ENCODE results near the gene RAB6B. TPM values are rescaled to one million over a fixed set of nuclear protein-coding genes. Genes with fewer than 3 reads are reported as not detected.

Gene RAB6B
- total and polyA plus RNA-seq, 7 donors: 0.93 to 3.8 (median 2.0) TPM

- ATAC-seq: no peak
- WGBS, 3 donors: 77 to 93% (median 90%) methylated on average over 2 of the region's 2 CpGs
- Histone ChIP-seq H3K9me3 (no peaks in the 10 kb centered on the region), H3K27me3 (ENCODE audit: insufficient read depth in 3 of 3, low read length in 2 of 3) (no peaks in the 10 kb centered on the region), H3K36me3 (ENCODE audit: insufficient read depth in 1 of 2, low read depth in 1 of 2) (no peaks in the 10 kb centered on the region), H3K4me3 (no peak overlapping the region), H3K4me1 (peaks cover 19% of the 10 kb centered on the region), H3K27ac (no peak overlapping the region)
- intact Hi-C loops (cut with DNase I): loop anchor here (10.0 kb wide), 3 partner anchors 96 to 1214 kb away; partner anchors contain the start of gene NPHP3 (in 1 of the 2)
- DNase-seq: no peak
- TF ChIP-seq, protein P1, sequence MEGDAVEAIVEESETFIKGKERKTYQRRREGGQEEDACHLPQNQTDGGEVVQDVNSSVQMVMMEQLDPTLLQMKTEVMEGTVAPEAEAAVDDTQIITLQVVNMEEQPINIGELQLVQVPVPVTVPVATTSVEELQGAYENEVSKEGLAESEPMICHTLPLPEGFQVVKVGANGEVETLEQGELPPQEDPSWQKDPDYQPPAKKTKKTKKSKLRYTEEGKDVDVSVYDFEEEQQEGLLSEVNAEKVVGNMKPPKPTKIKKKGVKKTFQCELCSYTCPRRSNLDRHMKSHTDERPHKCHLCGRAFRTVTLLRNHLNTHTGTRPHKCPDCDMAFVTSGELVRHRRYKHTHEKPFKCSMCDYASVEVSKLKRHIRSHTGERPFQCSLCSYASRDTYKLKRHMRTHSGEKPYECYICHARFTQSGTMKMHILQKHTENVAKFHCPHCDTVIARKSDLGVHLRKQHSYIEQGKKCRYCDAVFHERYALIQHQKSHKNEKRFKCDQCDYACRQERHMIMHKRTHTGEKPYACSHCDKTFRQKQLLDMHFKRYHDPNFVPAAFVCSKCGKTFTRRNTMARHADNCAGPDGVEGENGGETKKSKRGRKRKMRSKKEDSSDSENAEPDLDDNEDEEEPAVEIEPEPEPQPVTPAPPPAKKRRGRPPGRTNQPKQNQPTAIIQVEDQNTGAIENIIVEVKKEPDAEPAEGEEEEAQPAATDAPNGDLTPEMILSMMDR (IDR thresholded peaks at IDR 0.05): no peak
Measured at GRCh38 chr3:133938770-133939462, 43.2 kb upstream of the RAB6B start.

GRCh38 chr3:133937756-133938601 is 42.3 kb upstream of the RAB6B start:
- Histone ChIP-seq H3K4me3 (no peak overlapping the region), H3K4me1 (peaks cover 16% of the 10 kb centered on the region), H3K27ac (no peak overlapping the region), H3K27me3 (ENCODE audit: insufficient read depth in 3 of 3, low read length in 2 of 3) (no peaks in the 10 kb centered on the region), H3K36me3 (ENCODE audit: insufficient read depth in 1 of 2, low read depth in 1 of 2) (no peaks in the 10 kb centered on the region), H3K9me3 (no peaks in the 10 kb centered on the region)
- intact Hi-C loops (cut with DNase I): loop anchor here (10.0 kb wide), 3 partner anchors 97 to 1213 kb away; partner anchors contain the start of gene NPHP3 (in 1 of the 2)
- DNase-seq: no peak
- ATAC-seq: no peak
- TF ChIP-seq, protein P1 (IDR thresholded peaks at IDR 0.05): no peak
- WGBS, 3 donors: 70 to 71% (median 71%) methylated on average over 10 of the region's 10 CpGs

DNA sequence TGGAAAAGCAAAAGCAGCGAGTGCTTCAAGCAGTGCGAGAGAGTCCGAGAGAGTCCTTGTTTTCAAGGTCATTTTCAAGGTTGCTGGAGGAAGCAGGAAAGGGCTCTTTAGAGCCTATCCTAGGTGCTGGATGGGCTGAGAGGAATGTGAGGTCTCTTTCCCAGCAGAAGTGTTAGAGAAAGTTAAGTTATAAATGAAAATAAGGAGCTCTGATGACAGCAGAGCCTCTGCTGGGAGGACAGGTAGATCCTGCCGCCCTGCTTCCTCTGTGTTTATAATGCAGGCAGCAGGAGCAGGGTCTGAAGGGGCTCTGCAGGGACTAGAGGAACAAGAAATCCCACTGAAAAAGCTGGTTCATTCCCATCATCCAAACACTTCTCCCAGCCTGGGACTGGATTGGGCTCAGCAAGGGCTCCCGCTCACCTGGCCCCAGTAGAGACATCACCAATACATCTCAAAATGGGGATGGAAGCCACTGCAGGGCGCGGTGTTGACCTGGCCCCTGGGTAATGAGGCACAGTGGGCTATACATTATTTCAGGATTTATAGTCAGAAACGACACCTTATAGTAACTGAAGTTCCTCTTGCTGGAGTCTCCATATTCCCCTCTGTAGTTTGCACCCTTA is 41.5 kb upstream of the RAB6B start:
- intact Hi-C loops (cut with DNase I): loop anchor here (10.0 kb wide), 3 partner anchors 98 to 1212 kb away; partner anchors contain the start of gene NPHP3 (in 1 of the 2)

More for the DNA sequence above, 41.5 kb upstream of the RAB6B start:
- H3K4me3 ChIP-seq: no peak overlapping the region
- no peaks in the 10 kb centered on the region for H3K36me3 ChIP-seq (ENCODE audit: insufficient read depth in 1 of 2, low read depth in 1 of 2)
- H3K27me3 ChIP-seq (ENCODE audit: insufficient read depth in 3 of 3, low read length in 2 of 3): no peaks in the 10 kb centered on the region
- H3K27ac ChIP-seq: no peak overlapping the region
- ATAC-seq (no peak), DNase-seq (no peak)
- TF ChIP-seq, protein P1 (IDR thresholded peaks at IDR 0.05): no peak
- WGBS, 3 donors: 87 to 95% (median 92%) methylated on average over 8 of the region's 8 CpGs
- H3K9me3 ChIP-seq: no peaks in the 10 kb centered on the region
- H3K4me1 ChIP-seq: peaks cover 15% of the 10 kb centered on the region
